ENCODE measurements around the gene COL18A1.

Gene COL18A1

GRCh38 chr21:45514311-45515021, 109.5 kb downstream of the COL18A1 start:
- H3K4me1 ChIP-seq (ENCODE audit: insufficient read depth, low read length): no peaks in the 10 kb centered on the region
- no peak overlapping the region for H3K9ac ChIP-seq (ENCODE audit: low read length)
- no peaks in the 10 kb centered on the region for H3K36me3 ChIP-seq (ENCODE audit: insufficient read depth, low read length)
- no peak overlapping the region for H3K4me3 ChIP-seq (ENCODE audit: low read depth in 1 of 2, low read length in 2 of 2)
- no peak overlapping the region for H3K27ac ChIP-seq (ENCODE audit: low read depth, low read length)
- H3K9me3 ChIP-seq (ENCODE audit: low read length): peaks cover 8% of the 10 kb centered on the region
- no peaks in the 10 kb centered on the region for H3K27me3 ChIP-seq (ENCODE audit: control insufficient read depth in 1 of 2, insufficient read depth in 2 of 2, low read length in 2 of 2)

DNA sequence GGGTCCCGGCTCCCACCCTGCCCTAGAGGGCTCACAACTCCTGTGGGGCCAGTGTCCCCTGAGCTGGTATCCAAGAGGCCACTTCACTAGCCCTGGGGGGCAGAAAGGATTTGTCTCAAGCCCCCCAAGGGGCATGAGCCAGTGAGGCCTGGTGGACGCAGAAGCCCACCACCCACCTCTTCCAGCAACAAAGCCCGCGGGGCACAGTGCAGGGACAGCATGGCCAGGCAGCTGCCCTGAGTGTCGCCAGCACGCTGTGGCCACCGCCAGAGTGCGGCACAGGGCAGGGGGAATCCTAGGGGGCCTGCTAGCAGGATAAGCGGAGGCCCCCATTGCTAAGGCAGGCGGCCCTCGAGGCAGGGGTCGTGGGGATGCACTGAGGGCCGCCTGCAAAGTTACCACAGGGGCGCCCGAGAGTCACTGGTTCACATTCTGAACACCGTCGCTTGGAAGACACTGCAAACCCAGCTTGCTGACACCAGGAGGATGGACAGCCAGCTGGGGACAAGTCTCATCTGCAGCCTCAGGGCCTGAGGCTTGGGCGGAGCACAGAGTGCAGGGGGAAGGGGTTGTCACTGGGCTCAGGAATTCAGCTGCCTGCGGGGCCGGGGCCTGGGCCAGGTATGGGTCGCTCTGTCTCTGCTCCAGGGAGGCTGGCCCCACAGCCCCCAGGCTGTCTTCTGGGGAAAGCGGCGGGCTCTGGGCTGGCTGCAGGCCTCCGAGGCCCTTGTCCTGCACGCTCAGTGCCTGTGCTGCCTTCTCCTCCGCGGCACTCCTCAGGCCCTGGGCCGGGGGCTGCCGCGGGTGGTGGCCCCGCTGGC, 110.5 kb downstream of the COL18A1 start:
- H3K36me3 ChIP-seq (ENCODE audit: insufficient read depth, low read length): no peaks in the 10 kb centered on the region
- H3K4me3 ChIP-seq (ENCODE audit: low read depth in 1 of 2, low read length in 2 of 2): no peak overlapping the region
- H3K9me3 ChIP-seq (ENCODE audit: low read length): peaks cover 17% of the 10 kb centered on the region
- H3K27ac ChIP-seq (ENCODE audit: low read depth, low read length): no peak overlapping the region
- H3K9ac ChIP-seq (ENCODE audit: low read length): no peak overlapping the region
- no peaks in the 10 kb centered on the region for H3K4me1 ChIP-seq (ENCODE audit: insufficient read depth, low read length)
- no peaks in the 10 kb centered on the region for H3K27me3 ChIP-seq (ENCODE audit: control insufficient read depth in 1 of 2, insufficient read depth in 2 of 2, low read length in 2 of 2)

DNA sequence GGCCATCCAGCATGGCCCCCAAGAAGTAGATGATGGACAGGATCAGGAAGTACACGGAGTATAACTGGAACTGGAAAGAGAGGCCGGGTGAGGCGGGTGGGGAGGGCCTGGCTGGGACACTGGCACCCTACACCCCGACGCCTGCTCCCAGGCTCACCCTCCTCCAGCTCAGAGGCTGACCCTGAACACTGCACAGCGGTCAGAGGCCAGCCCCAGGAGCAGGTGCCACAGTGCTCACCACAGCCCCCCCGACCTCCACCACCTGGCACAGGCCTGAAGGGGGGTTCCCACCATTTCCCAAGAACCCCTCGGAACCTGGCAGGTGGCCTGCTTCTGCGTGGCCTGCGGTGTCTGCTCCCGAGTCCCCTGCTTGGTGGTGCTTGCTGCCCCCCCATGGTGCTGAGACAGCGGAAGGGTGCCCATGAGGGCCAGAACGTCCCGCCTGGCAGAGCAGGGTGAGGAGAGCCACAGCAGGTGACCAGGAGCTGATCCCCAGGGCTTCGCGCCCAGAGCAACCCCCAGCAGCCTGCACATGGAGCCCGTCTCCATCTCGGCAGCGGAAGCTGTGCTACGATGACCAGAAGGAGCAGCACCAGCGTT, 111.2 kb downstream of the COL18A1 start:
- H3K36me3 ChIP-seq (ENCODE audit: insufficient read depth, low read length): no peaks in the 10 kb centered on the region
- H3K27ac ChIP-seq (ENCODE audit: low read depth, low read length): no peak overlapping the region

DNA sequence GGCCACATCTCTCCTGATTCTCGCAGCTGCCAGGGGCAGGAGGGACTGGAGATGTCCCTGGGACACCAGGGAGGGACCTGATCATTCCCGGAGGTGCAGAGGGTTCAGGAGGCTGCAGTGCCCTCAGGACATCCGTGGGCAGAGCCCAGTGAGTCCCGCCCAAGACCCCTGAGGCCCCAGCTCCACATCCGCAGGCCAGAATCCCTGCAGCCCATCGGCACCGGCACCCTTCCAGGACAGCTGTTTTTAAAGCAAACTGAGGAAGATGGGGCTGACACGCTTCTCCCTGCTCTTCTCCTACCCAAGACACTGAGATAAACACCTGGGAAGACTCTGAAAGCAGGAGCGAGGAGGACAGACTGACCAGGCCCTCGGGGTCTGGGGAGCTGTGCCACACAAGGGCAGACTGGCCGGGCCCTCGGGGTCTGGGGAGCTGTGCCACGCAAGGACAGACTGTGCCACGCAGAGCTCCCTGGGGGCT, 111.7 kb downstream of the COL18A1 start:
- Histone ChIP-seq H3K4me1 (ENCODE audit: insufficient read depth, low read length) (no peaks in the 10 kb centered on the region), H3K27me3 (ENCODE audit: control insufficient read depth in 1 of 2, insufficient read depth in 2 of 2, low read length in 2 of 2) (no peaks in the 10 kb centered on the region), H3K27ac (ENCODE audit: low read depth, low read length) (no peak overlapping the region), H3K9me3 (ENCODE audit: low read length) (peaks cover 23% of the 10 kb centered on the region), H3K4me3 (ENCODE audit: low read depth in 1 of 2, low read length in 2 of 2) (no peak overlapping the region), H3K9ac (ENCODE audit: low read length) (no peak overlapping the region), H3K36me3 (ENCODE audit: insufficient read depth, low read length) (no peaks in the 10 kb centered on the region)

More for the DNA sequence above, 111.2 kb downstream of the COL18A1 start:
- H3K9me3 ChIP-seq (ENCODE audit: low read length): peaks cover 18% of the 10 kb centered on the region
- H3K27me3 ChIP-seq (ENCODE audit: control insufficient read depth in 1 of 2, insufficient read depth in 2 of 2, low read length in 2 of 2): no peaks in the 10 kb centered on the region
- no peaks in the 10 kb centered on the region for H3K4me1 ChIP-seq (ENCODE audit: insufficient read depth, low read length)
- no peak overlapping the region for H3K4me3 ChIP-seq (ENCODE audit: low read depth in 1 of 2, low read length in 2 of 2)
- no peak overlapping the region for H3K9ac ChIP-seq (ENCODE audit: low read length)

DNA sequence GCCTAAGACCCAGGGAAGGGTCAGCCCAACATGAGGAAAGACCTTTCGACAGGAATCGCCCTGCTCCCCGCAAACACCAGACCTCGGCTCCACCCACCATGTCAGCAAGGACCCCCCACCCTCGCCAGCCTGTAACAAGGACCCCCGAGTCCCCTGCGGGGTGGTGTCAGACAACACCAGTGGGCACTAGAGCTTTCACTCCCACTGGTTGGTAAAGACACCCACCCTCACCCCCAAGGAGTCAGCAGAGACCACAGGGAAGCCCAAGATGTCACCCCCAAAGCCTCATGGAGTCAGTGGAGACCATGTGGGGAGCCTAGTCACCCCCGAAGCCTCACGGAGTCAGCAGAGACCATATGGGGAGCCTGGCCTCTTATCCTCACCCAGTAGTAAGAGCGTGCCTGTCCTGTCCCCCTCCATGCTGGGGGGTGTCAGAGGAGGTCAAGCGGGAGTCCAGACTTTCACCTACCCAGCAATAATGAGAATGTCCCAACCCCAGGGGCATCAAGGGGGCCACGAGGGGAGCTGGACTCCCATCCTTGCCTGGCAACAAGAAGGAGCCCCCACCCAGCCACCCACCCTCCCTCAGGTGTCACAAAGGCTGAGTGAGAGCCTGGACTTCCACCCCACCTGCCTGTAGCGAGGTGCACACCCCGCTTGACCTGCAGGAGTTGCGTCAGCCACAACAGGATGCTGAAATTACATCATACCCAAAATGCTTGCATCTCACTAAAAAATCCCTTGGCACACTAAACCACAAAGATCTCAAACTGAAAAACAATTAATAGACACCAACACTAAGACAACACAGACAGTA, 112.5 kb downstream of the COL18A1 start:
- H3K4me3 ChIP-seq (ENCODE audit: low read depth in 1 of 2, low read length in 2 of 2): no peak overlapping the region
- no peak overlapping the region for H3K27ac ChIP-seq (ENCODE audit: low read depth, low read length)
- H3K9me3 ChIP-seq (ENCODE audit: low read length): peaks cover 23% of the 10 kb centered on the region
- no peaks in the 10 kb centered on the region for H3K4me1 ChIP-seq (ENCODE audit: insufficient read depth, low read length)
- no peaks in the 10 kb centered on the region for H3K36me3 ChIP-seq (ENCODE audit: insufficient read depth, low read length)
- H3K9ac ChIP-seq (ENCODE audit: low read length): no peak overlapping the region
- H3K27me3 ChIP-seq (ENCODE audit: control insufficient read depth in 1 of 2, insufficient read depth in 2 of 2, low read length in 2 of 2): no peaks in the 10 kb centered on the region

DNA sequence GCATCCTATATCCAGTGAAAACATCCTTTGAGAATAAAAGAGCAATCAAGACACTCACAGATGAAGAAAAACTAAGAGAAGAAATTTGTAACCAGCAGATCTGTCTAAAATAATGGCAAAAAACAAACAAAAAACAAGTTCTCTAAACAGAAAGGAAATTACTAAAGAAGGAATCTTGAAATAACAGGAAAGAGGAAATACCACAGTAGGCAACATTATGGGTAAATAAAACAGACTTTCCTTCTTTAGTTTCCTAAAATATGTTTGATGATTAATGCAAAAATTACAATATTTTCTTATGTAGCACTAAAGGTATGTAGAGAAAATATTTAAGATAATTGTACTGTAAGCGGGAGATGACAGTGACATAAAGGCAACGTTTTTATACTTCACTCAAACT, 113.8 kb downstream of the COL18A1 start:
- Histone ChIP-seq H3K9ac (ENCODE audit: low read length) (no peak overlapping the region), H3K27me3 (ENCODE audit: control insufficient read depth in 1 of 2, insufficient read depth in 2 of 2, low read length in 2 of 2) (no peaks in the 10 kb centered on the region), H3K9me3 (ENCODE audit: low read length) (peaks cover 23% of the 10 kb centered on the region), H3K36me3 (ENCODE audit: insufficient read depth, low read length) (no peaks in the 10 kb centered on the region), H3K27ac (ENCODE audit: low read depth, low read length) (no peak overlapping the region), H3K4me3 (ENCODE audit: low read depth in 1 of 2, low read length in 2 of 2) (no peak overlapping the region), H3K4me1 (ENCODE audit: insufficient read depth, low read length) (no peaks in the 10 kb centered on the region)

- Histone ChIP-seq H3K27me3 (ENCODE audit: control insufficient read depth in 1 of 2, insufficient read depth in 2 of 2, low read length in 2 of 2) (no peaks in the 10 kb centered on the region), H3K36me3 (ENCODE audit: insufficient read depth, low read length) (no peaks in the 10 kb centered on the region), H3K4me1 (ENCODE audit: insufficient read depth, low read length) (no peaks in the 10 kb centered on the region), H3K27ac (ENCODE audit: low read depth, low read length) (no peak overlapping the region), H3K9me3 (ENCODE audit: low read length) (peaks cover 23% of the 10 kb centered on the region), H3K9ac (ENCODE audit: low read length) (no peak overlapping the region), H3K4me3 (ENCODE audit: low read depth in 1 of 2, low read length in 2 of 2) (no peak overlapping the region)
These were observed 114.2 kb downstream of the COL18A1 start for GRCh38 chr21:45519182-45519581.

DNA sequence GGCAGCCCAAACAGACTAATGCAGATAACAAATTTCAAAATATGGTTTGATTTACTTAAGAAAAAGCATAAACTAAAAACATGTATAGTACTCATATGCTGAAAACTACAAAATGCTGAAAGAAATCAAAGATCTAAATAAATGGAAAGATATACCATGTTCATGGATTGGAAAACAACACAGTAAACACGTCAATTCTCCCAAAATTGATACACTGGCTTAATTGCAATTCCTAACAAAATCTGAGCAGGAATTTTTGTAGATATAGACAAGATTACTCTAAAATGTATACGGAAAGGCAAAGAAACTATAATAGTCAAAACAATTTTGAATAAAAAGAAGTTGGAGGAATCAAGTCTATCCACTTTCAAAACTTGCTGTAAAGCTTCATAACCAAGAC, 116.3 kb downstream of the COL18A1 start:
- no peak overlapping the region for H3K27ac ChIP-seq (ENCODE audit: low read depth, low read length)
- H3K4me3 ChIP-seq (ENCODE audit: low read depth in 1 of 2, low read length in 2 of 2): no peak overlapping the region
- no peaks in the 10 kb centered on the region for H3K27me3 ChIP-seq (ENCODE audit: control insufficient read depth in 1 of 2, insufficient read depth in 2 of 2, low read length in 2 of 2)
- H3K4me1 ChIP-seq (ENCODE audit: insufficient read depth, low read length): no peaks in the 10 kb centered on the region
- peaks cover 23% of the 10 kb centered on the region for H3K9me3 ChIP-seq (ENCODE audit: low read length)
- no peaks in the 10 kb centered on the region for H3K36me3 ChIP-seq (ENCODE audit: insufficient read depth, low read length)
- H3K9ac ChIP-seq (ENCODE audit: low read length): no peak overlapping the region

GRCh38 chr21:45522381-45522780, 117.4 kb downstream of the COL18A1 start:
- Histone ChIP-seq H3K9ac (ENCODE audit: low read length) (no peak overlapping the region), H3K27ac (ENCODE audit: low read depth, low read length) (no peak overlapping the region), H3K36me3 (ENCODE audit: insufficient read depth, low read length) (no peaks in the 10 kb centered on the region), H3K4me1 (ENCODE audit: insufficient read depth, low read length) (no peaks in the 10 kb centered on the region), H3K4me3 (ENCODE audit: low read depth in 1 of 2, low read length in 2 of 2) (no peak overlapping the region), H3K27me3 (ENCODE audit: control insufficient read depth in 1 of 2, insufficient read depth in 2 of 2, low read length in 2 of 2) (no peaks in the 10 kb centered on the region), H3K9me3 (ENCODE audit: low read length) (peaks cover 23% of the 10 kb centered on the region)

- H3K4me3 ChIP-seq (ENCODE audit: low read depth in 1 of 2, low read length in 2 of 2): no peak overlapping the region
- no peak overlapping the region for H3K27ac ChIP-seq (ENCODE audit: low read depth, low read length)
- peaks cover 23% of the 10 kb centered on the region for H3K9me3 ChIP-seq (ENCODE audit: low read length)
- no peaks in the 10 kb centered on the region for H3K27me3 ChIP-seq (ENCODE audit: control insufficient read depth in 1 of 2, insufficient read depth in 2 of 2, low read length in 2 of 2)
- H3K36me3 ChIP-seq (ENCODE audit: insufficient read depth, low read length): no peaks in the 10 kb centered on the region
- no peak overlapping the region for H3K9ac ChIP-seq (ENCODE audit: low read length)
- no peaks in the 10 kb centered on the region for H3K4me1 ChIP-seq (ENCODE audit: insufficient read depth, low read length)
These were observed 118.0 kb downstream of the COL18A1 start for GRCh38 chr21:45522986-45523385.
